ENCODE measurements around the gene BUB3.
A peak's percentile ranks its signal among the peaks of the same experiment; 100 is the strongest.

The BUB3 gene

GRCh38 chr10:123154092-123154710, at the start of gene BUB3:
BUB3 (plus strand) TSS chr10:123154402; CDS start chr10:123154918, 516 bp downstream.
- peak; percentile 99 for DNase-seq

- no peak for DNase-seq
Observed at GRCh38 chr10:123109466-123109865, 44.7 kb upstream of the BUB3 start.

GRCh38 chr10:123117644-123118417, 36.4 kb upstream of the BUB3 start:
- DNase-seq = no peak

GRCh38 chr10:123119081-123119480, 35.1 kb upstream of the BUB3 start:
- no peak for DNase-seq

- DNase-seq = no peak
Observed at GRCh38 chr10:123126246-123126645, 28.0 kb upstream of the BUB3 start.

- no peak for DNase-seq
Observed at GRCh38 chr10:123129618-123130271, 24.5 kb upstream of the BUB3 start.

- DNase-seq = peak; percentile 73
Observed at GRCh38 chr10:123132576-123133477, 21.4 kb upstream of the BUB3 start.

GRCh38 chr10:123133541-123134342, 20.5 kb upstream of the BUB3 start:
- no peak for DNase-seq

- DNase-seq = no peak
Observed at GRCh38 chr10:123134343-123134914, 19.8 kb upstream of the BUB3 start.

GRCh38 chr10:123134915-123135414, 19.2 kb upstream of the BUB3 start:
- DNase-seq = no peak

- DNase-seq = no peak
Observed at GRCh38 chr10:123135415-123136141, 18.6 kb upstream of the BUB3 start, which contains the start of gene HMX3. HMX3 (plus strand) TSS chr10:123135970; CDS start chr10:123136051, 81 bp downstream.

- DNase-seq = no peak
Observed at GRCh38 chr10:123136221-123136805, 17.9 kb upstream of the BUB3 start.

- DNase-seq = no peak
Observed at GRCh38 chr10:123136806-123137642, 17.2 kb upstream of the BUB3 start.

GRCh38 chr10:123139165-123139520, 15.1 kb upstream of the BUB3 start:
- no peak for DNase-seq

- DNase-seq = no peak
Observed at GRCh38 chr10:123139521-123140163, 14.6 kb upstream of the BUB3 start.

GRCh38 chr10:123140164-123140982, 13.8 kb upstream of the BUB3 start:
- no peak for DNase-seq

- no peak for DNase-seq
Observed at GRCh38 chr10:123140983-123141390, 13.2 kb upstream of the BUB3 start.

Measured in fibroblast of skin of right quadriceps (primary cell).